Measurements from ENCODE around the gene JPH4. TPM values are rescaled to one million over a fixed set of nuclear protein-coding genes. Genes with fewer than 3 reads are reported as not detected.

JPH4 gene
- polyA plus RNA-seq, 1 of the 3 experiments (the other 2 are of a cell fraction): 8.7 TPM

DNA sequence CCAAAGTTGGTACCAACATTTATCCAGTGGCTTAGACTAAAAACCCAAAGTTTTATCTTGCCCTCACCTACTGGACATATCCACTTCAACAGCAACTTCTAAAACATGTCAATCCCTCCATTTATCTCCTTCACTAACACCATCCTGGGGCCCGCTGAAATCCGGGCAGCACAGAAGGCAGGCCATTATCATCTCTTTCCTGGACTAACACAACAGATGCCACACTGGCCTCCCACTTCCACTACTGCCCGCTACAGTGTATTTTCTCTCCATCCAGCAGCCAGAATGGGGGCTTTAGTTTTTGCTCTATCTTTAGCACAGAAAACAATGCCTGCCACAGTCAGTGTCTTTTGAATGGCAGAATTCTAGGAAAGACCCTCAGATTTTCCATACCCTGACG is 42.6 kb downstream of the JPH4 start (continued):
- TF ChIP-seq TEAD4 (IDR thresholded peaks at IDR 0.05; ENCODE audit: borderline replicate concordance, insufficient read depth) (no peak), TCF12 (IDR thresholded peaks at IDR 0.05) (no peak), CHD2 (IDR thresholded peaks at IDR 0.05; ENCODE audit: low read length, partially characterized antibody) (no peak), SMC3 (IDR thresholded peaks at IDR 0.05; ENCODE audit: low read depth, low read length) (no peak), NFIC (IDR thresholded peaks at IDR 0.05; ENCODE audit: borderline replicate concordance) (no peak), GATA2 (CRISPR knock-in tag; IDR thresholded peaks at IDR 0.05) (no peak)
- TF ChIP-seq, protein P1, sequence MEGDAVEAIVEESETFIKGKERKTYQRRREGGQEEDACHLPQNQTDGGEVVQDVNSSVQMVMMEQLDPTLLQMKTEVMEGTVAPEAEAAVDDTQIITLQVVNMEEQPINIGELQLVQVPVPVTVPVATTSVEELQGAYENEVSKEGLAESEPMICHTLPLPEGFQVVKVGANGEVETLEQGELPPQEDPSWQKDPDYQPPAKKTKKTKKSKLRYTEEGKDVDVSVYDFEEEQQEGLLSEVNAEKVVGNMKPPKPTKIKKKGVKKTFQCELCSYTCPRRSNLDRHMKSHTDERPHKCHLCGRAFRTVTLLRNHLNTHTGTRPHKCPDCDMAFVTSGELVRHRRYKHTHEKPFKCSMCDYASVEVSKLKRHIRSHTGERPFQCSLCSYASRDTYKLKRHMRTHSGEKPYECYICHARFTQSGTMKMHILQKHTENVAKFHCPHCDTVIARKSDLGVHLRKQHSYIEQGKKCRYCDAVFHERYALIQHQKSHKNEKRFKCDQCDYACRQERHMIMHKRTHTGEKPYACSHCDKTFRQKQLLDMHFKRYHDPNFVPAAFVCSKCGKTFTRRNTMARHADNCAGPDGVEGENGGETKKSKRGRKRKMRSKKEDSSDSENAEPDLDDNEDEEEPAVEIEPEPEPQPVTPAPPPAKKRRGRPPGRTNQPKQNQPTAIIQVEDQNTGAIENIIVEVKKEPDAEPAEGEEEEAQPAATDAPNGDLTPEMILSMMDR (IDR thresholded peaks at IDR 0.05): no peak
- TF ChIP-seq, protein P2, sequence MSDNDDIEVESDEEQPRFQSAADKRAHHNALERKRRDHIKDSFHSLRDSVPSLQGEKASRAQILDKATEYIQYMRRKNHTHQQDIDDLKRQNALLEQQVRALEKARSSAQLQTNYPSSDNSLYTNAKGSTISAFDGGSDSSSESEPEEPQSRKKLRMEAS (IDR thresholded peaks at IDR 0.05; ENCODE audit: low read depth): no peak
- TF ChIP-seq, protein P3, sequence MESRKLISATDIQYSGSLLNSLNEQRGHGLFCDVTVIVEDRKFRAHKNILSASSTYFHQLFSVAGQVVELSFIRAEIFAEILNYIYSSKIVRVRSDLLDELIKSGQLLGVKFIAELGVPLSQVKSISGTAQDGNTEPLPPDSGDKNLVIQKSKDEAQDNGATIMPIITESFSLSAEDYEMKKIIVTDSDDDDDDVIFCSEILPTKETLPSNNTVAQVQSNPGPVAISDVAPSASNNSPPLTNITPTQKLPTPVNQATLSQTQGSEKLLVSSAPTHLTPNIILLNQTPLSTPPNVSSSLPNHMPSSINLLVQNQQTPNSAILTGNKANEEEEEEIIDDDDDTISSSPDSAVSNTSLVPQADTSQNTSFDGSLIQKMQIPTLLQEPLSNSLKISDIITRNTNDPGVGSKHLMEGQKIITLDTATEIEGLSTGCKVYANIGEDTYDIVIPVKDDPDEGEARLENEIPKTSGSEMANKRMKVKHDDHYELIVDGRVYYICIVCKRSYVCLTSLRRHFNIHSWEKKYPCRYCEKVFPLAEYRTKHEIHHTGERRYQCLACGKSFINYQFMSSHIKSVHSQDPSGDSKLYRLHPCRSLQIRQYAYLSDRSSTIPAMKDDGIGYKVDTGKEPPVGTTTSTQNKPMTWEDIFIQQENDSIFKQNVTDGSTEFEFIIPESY (IDR thresholded peaks at IDR 0.05; ENCODE audit: borderline replicate concordance, low read depth): no peak

DNA sequence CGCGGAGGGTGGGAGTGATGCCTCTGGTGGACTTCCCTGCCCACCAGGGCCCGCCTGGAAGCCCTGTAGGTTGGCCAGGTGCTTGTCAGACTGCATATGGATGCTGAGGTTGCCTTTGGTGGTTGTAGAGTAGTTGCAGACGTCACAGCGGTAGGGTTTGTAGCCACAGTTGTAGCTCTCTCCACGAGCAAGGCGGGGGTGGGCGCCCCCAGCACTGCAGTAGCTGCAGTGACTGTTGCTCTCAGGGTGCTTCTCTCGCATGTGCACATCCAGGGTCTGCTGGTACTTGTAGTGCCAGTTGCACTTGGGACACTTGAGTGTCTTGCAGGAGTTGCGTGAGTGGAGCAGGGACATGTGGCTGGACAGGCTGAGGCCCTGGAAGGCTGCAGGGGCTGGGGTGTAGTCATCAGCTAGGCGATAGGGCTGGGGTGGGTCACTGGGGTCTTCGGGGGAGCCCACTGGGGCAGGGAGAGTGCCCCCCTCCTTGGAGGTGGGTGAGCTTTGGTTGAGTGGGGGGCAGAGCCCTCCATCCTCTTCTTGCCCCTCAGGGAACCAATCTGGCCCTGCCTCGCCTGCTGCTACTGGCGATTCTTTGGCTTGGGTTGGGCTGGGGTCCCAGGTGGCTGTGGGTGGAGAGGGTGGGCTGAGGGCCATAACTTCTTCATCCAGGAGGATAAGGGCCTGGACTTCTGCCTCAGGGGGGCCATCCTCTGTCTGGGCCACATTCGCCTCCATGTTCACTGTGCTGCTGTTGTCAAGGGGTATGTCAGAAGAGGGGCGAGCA is 44.7 kb downstream of the JPH4 start:
- ChIA-PET CTCF (interaction anchor here (1.0 to 11.4 kb wide), 6 partner anchors 10 to 53 kb away, joined by 3 to 142 read pairs (median 6); no protein-coding TSS in a partner anchor), POLR2A (no interaction called here)
- Histone ChIP-seq H3K9ac (no peak overlapping the region), H4K20me1 (ENCODE audit: insufficient read depth) (no peaks in the 10 kb centered on the region), H3K4me1 (ENCODE audit: control insufficient read depth in 1 of 2, insufficient read depth in 2 of 2, low read depth in 1 of 2, low read length in 1 of 2) (no peaks in the 10 kb centered on the region; a peak in 1 of 4 replicates), H3K4me3 (ENCODE audit: low read depth in 2 of 2, low read length in 1 of 2) (no peak overlapping the region), H3K27ac (ENCODE audit: low read depth in 2 of 2, low read length in 1 of 2) (no peak overlapping the region), H3K36me3 (replicated peaks in 1 of 2; ENCODE audit: control insufficient read depth in 1 of 2, insufficient read depth in 2 of 2, low read length in 1 of 2) (peaks cover 0 to 16% of the 10 kb centered on the region in 2 experiments), H2AFZ (ENCODE audit: low read depth) (no peak overlapping the region), H3K4me2 (no peak overlapping the region), H3F3A (replicated peaks; ENCODE audit: insufficient read depth) (no peaks in the 10 kb centered on the region), H3K27me3 (ENCODE audit: insufficient read depth) (no peaks in the 10 kb centered on the region), H3K9me3 (no peaks in the 10 kb centered on the region), H3K9me2 (no peaks in the 10 kb centered on the region), H3K79me2 (ENCODE audit: insufficient read depth) (no peaks in the 10 kb centered on the region)
- 91% methylated on average over 7 of the region's 16 CpGs for WGBS (ENCODE audit: low lambda C conversion rate)
- TF ChIP-seq, protein P4, sequence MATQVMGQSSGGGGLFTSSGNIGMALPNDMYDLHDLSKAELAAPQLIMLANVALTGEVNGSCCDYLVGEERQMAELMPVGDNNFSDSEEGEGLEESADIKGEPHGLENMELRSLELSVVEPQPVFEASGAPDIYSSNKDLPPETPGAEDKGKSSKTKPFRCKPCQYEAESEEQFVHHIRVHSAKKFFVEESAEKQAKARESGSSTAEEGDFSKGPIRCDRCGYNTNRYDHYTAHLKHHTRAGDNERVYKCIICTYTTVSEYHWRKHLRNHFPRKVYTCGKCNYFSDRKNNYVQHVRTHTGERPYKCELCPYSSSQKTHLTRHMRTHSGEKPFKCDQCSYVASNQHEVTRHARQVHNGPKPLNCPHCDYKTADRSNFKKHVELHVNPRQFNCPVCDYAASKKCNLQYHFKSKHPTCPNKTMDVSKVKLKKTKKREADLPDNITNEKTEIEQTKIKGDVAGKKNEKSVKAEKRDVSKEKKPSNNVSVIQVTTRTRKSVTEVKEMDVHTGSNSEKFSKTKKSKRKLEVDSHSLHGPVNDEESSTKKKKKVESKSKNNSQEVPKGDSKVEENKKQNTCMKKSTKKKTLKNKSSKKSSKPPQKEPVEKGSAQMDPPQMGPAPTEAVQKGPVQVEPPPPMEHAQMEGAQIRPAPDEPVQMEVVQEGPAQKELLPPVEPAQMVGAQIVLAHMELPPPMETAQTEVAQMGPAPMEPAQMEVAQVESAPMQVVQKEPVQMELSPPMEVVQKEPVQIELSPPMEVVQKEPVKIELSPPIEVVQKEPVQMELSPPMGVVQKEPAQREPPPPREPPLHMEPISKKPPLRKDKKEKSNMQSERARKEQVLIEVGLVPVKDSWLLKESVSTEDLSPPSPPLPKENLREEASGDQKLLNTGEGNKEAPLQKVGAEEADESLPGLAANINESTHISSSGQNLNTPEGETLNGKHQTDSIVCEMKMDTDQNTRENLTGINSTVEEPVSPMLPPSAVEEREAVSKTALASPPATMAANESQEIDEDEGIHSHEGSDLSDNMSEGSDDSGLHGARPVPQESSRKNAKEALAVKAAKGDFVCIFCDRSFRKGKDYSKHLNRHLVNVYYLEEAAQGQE (IDR thresholded peaks at IDR 0.05; ENCODE audit: low read depth, low read length): no peak
- TF ChIP-seq FOSL2 (IDR thresholded peaks at IDR 0.05; ENCODE audit: borderline replicate concordance, low read depth) (no peak), NRF1 (IDR thresholded peaks at IDR 0.05; ENCODE audit: low read depth, low read length) (no peak), FOXJ3 (CRISPR knock-in tag; IDR thresholded peaks at IDR 0.05) (no peak), YY1 (IDR thresholded peaks at IDR 0.05; ENCODE audit: low read depth) (no peak), RFX5 (IDR thresholded peaks at IDR 0.05; ENCODE audit: low read length) (no peak), JUND (IDR thresholded peaks at IDR 0.05) (no peak), FOXM1 (IDR thresholded peaks at IDR 0.05; ENCODE audit: low read depth) (no peak), GATA2 (CRISPR knock-in tag; IDR thresholded peaks at IDR 0.05) (no peak), SIN3A (IDR thresholded peaks at IDR 0.05; ENCODE audit: borderline replicate concordance, low read depth, low read length) (no peak), ELF1 (IDR thresholded peaks at IDR 0.05) (no peak)
- TF ChIP-seq, protein P5, sequence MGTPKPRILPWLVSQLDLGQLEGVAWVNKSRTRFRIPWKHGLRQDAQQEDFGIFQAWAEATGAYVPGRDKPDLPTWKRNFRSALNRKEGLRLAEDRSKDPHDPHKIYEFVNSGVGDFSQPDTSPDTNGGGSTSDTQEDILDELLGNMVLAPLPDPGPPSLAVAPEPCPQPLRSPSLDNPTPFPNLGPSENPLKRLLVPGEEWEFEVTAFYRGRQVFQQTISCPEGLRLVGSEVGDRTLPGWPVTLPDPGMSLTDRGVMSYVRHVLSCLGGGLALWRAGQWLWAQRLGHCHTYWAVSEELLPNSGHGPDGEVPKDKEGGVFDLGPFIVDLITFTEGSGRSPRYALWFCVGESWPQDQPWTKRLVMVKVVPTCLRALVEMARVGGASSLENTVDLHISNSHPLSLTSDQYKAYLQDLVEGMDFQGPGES (IDR thresholded peaks at IDR 0.05; ENCODE audit: low read depth, low read length): no peak
- TF ChIP-seq, protein P6, sequence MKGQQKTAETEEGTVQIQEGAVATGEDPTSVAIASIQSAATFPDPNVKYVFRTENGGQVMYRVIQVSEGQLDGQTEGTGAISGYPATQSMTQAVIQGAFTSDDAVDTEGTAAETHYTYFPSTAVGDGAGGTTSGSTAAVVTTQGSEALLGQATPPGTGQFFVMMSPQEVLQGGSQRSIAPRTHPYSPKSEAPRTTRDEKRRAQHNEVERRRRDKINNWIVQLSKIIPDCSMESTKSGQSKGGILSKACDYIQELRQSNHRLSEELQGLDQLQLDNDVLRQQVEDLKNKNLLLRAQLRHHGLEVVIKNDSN (IDR thresholded peaks at IDR 0.05; ENCODE audit: borderline replicate concordance, low read depth): no peak
- no peak for DNase-seq
